ENCODE measurements around the gene ARHGEF2.
A peak's percentile ranks its signal among the peaks of the same experiment; 100 is the strongest.
"Not testable (repeated sequence)": the region's sequence is repeated elsewhere in the genome, so short reads cannot be mapped to it uniquely, and the experiment has no call there.

ARHGEF2 gene

DNA sequence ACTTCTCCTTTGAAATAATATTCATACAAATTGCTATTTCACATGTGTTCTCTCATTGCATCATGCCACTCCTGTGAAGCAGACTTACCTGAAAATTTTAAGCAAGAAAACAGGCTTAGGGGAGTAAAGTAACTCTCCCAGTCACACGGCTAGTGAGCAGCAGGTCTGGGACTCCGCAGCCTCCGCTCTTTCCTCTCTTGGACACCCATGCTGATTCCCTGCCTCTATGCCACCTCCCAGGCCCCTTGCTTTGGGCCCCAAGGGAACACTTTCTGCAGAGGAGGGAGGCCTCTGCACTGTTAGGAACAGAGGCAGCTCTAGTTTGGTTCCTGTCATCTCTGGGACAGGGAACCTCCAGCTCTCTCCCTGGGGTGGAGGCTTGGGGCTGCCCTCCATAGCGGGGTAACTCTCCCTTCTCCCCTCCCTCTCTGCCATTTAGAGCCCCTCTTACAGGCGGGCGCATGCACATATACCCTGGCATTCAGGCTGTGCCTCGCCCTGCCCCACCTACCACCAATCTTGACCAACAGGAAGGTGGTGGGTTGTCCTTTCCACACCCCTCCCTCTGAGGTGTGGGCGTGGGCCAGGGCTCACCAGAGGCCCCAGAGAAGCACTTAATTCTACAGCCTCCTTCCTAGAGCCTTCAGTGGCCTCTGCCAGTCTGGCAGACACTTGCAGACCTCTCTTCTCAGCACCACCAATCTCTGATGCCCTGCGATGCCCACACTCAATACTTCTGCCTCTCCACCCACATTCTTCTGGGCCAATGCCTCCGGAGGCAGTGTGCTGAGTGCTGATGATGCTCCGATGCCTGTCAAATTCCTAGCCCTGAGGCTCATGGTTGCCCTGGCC, 37.1 kb downstream of the ARHGEF2 start, which contains the start of gene RXFP4:
Gene RXFP4 (plus strand): TSS at position 646 of the 852 bp plus-strand sequence. CDS start 72 bp downstream, at position 718.
- peak; percentile 8 for DNase-seq

- no peak for DNase-seq
Observed at GRCh38 chr1:155940482-155940992, 37.8 kb downstream of the ARHGEF2 start.

DNA sequence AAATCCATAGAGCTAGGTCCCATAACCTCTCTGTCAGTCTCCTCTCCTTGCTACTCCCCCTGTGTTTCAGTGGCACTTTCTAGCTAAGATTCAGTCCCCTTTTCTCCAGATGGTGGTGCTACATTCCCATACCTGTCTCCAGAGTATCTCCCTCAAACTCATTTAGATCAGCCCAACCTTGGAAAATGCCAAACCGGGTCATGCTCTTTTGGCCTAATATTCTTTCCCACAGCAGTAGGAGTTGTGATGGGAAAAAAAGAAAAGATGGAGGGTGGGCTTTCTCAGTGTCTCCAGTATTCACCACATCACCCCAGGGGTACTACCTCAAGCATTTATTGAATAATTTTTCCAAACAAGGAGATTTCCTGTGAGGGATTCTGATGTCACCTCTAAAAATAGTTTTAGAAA, 40.1 kb downstream of the ARHGEF2 start:
- no peak for DNase-seq

GRCh38 chr1:155934936-155935590, 43.3 kb downstream of the ARHGEF2 start:
- no peak for DNase-seq

DNA sequence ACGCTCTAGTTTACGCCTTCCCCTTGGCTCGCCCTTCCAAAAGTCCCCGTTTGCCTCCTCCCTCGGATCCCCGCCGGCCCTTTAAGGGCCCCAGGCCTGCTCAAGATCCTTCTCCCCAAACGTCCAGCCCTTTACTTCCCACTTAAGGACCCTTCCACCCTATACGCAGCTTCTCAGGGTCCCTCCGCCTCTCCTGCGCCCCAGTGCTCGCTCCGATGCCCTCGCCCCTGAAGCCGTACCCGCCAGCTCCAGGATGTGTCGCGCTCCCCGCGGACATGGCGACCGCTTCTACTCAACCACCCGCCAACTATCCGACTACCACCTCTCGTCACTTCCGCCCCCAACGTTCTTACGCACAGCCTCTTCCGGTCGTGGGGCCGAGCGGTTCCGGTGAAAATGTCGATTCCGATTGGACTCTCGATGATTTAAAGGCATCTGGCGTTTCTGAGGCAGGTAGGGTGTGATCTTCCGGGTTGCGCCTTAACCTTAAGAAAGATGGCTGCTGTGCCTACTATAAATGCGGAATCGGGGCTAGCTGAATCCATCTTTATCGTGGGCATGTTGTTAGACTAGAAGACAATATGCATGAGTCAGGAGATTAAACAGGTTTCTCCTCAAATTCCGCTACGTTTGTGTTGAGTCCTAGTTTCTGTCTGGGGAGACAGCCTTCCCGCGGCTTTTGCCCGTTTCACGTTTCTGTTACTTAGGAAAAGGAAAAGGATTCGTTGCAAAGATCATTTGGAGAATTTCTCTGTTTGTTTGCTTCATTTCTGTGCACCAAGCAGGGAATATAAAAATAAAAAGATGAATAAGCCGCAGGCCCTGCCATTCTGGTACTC, 44.0 kb downstream of the ARHGEF2 start, which contains the start of gene KHDC4:
Gene KHDC4 (minus strand): TSS at position 317 of the 839 bp plus-strand sequence. CDS start 40 bp downstream, at position 277.
- DNase-seq = peak; percentile 95

DNA sequence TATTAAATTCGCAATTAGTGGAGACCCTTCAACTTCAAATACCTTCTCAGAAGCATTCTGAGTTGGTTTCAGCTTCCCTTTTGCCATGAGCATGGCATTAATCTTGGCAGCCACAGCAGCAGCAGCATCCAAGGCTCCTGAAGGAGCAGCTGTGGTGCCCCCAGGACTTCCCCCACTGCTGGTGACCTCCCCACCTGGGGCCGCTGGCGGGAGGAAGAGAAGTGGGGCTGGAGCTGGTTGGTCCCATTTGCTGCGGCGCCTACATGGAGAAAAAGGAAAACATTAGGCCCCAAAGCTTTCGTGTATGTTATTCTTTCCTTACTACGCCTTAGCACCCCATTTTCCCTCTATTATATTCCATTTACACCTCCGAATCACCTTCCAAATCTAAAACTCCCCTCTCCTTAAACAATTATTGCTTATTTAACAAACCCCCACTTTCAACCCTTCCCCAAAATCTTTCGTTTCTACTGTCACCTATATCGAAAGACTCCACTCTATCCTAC, 44.7 kb downstream of the ARHGEF2 start:
- no peak for DNase-seq

GRCh38 chr1:155932487-155932886, 45.9 kb downstream of the ARHGEF2 start:
- no peak for DNase-seq

DNA sequence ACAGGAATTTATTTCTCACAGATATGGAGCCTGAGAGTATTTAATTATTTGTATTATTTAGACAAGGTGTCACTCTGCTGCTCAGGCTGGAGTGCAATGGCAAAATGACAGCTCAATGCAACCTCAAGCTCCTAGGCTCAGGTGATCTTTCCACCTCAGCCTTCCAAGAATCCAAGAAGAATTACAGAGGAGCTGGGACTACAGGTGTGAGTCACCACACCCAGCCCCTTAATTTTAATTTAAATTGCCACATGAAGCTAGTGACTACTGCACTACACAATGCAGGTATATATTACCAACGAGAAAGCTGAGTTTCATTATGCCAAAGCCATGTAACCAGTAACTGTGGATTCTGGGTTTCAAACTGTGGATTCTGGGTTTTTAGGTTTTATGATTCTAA, 46.3 kb downstream of the ARHGEF2 start:
- DNase-seq = no peak

DNA sequence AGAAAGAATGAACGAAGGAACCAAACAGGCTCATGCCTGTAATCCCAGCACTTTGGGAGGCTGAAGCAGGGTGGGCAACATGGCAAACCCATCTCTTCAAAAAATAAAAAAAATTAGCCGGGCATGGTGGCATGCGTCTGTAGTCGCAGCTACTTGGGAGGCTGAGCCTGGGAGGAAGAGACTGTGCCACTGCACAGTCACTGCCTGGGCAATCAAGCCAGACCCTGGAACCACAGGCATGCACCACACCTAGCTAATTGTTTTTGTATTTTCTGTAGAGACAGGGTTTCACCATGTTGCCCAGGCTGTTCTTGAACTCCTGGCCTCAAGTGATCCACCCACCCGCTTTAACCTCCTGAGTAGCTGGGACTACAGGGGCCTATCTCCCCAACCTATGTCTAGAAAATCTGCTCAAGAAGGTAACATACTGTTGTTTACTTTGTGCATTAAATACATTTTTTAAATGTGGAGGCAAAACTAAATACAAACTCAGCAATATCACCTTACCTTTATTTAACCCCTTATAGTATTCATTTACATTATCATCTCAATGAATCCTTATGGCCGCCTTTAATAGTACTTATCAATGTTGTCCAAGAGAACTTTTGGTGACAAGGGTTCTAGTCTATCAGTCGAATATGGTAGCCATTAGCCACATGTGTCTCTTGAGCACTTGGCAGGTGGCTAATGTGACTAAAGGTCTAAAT, 46.9 kb downstream of the ARHGEF2 start:
- no peak for DNase-seq

- not testable (repeated sequence) for DNase-seq
Observed at GRCh38 chr1:155930725-155931124, 47.6 kb downstream of the ARHGEF2 start.

- DNase-seq = no peak
Observed at GRCh38 chr1:155929057-155929456, 49.3 kb downstream of the ARHGEF2 start.

DNA sequence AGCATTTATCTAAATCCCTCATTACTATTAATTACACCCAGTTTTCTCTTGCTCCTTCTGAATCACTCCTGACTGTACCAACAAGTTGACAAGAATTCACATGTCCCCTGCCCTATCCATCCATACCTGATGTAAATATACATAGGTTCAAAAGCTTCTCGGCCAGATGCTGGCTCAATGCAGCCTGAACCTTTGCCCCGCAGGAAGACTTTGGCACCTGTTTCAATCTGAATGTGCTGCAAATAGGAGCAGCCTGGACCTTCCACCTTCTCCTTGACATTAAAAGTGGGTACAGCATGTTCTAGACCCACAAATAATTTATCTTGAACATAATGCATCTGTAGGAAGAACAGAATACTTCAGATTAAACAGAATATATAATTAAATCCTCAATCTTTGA, 52.8 kb downstream of the ARHGEF2 start:
- DNase-seq = no peak

DNA sequence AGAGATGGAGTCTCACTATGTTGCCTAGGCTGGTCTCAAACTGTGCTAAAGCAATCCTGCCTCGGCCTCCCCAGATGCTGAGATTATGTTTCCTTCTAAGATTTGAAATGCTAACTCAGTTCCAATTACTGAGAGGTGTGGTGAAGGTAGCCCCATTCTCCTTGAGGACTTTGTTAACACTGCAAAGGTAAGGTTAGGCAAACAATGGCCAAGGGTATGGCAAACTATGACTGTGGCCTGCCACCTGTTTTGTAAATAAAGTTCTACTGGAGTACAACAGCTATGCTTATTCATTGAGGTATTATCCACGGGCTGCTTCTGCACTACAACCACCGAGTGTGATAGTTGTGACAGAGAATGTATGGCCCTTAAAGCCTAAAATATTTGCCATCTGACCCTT, 57.6 kb downstream of the ARHGEF2 start:
- DNase-seq = no peak

- DNase-seq = no peak
Observed at GRCh38 chr1:155919801-155920200, 58.5 kb downstream of the ARHGEF2 start.

GRCh38 chr1:155918660-155919059, 59.7 kb downstream of the ARHGEF2 start:
- DNase-seq = no peak

GRCh38 chr1:155913969-155914757, 64.2 kb downstream of the ARHGEF2 start:
- DNase-seq = no peak

- no peak for DNase-seq
Observed at GRCh38 chr1:155912056-155912536, 66.3 kb downstream of the ARHGEF2 start.

DNA sequence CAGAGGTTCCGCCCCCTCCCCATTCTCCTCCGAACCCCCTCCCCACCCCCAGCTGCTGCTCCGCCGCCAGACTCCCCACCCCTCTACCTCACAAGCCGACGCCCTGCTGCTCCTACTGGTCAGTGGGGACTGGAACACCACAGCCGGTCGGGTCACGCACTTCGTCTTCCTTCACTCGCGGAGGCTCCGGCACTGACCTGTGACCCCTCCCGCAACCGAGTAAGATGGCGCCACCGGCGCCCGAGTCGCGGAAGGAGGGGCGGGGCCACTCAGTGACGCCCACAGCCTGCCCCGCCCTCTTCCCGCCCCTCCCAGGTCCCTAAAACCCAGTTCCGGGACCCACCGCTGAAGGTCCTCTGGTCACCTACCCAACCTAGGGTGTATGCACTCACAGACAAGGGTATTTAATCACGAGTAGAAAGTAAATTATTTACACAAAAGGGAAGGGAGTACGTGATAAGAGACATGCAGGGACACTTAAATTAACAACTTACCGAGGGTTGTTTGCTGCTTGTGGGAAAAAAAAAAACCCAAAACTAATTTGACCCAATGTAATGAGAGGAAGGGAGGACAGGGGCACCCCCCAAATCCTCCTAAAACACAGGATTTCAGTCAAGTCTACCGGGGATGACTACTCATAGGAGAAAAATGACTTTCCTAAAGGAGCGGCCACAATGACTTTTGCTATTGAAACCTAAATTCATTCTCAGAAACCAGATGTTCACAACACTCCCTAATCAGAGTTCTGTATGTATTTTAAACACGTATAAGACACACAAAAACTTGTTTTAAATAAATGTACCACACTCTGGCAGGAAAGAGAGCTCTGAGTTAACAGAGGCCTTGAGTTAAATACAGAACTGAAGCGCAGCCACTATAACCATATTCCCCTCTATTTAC, 66.9 kb downstream of the ARHGEF2 start, which contains the start of gene RIT1:
Gene RIT1 (minus strand): TSS at position 194 of the 900 bp plus-strand sequence. CDS start 588 bp downstream, outside the sequence.
- peak; percentile 86 for DNase-seq

DNA sequence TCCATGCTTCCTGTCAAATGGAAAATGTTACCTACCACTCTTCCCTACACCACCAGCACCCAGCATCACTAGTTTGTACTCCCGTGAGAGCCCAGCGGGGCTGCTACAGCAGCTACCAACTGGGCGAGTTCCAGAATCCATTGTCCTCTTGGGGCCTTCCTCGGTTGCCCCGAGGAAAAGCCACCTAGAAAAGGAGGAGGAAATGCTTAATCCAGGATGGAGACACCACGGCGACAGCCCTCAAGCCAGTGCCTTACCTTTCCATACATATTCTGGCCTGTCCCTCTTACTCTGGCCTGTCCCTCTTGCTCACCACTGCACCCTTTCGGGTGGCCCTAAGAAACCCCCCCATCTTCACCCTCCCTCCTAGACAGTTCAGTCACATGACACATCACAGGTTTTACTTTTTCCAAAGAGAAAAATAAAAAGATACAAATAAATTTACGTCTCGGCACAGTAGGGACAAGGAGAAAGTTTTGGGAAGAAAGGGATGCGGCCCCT, 67.7 kb downstream of the ARHGEF2 start:
- no peak for DNase-seq

Measured in stimulated activated CD4-positive, alpha-beta T cell treated with anti-CD3 and anti-CD28 coated beads, Interleukin-1b, Interleukin-23, amount 100 ng/mL, for 48 hours (primary cell).